ENCODE data around the gene WHAMM.

GRCh38 chr15:82808634-82809041 lies 790 bp upstream of the WHAMM start:
- TF ChIP-seq OSR1 (CRISPR knock-in tag; IDR thresholded peaks at IDR 0.05) = no peak
- no peak for TF ChIP-seq TCF4 (CRISPR knock-in tag; IDR thresholded peaks at IDR 0.05; ENCODE audit: borderline replicate concordance)
- TF ChIP-seq, protein P1, sequence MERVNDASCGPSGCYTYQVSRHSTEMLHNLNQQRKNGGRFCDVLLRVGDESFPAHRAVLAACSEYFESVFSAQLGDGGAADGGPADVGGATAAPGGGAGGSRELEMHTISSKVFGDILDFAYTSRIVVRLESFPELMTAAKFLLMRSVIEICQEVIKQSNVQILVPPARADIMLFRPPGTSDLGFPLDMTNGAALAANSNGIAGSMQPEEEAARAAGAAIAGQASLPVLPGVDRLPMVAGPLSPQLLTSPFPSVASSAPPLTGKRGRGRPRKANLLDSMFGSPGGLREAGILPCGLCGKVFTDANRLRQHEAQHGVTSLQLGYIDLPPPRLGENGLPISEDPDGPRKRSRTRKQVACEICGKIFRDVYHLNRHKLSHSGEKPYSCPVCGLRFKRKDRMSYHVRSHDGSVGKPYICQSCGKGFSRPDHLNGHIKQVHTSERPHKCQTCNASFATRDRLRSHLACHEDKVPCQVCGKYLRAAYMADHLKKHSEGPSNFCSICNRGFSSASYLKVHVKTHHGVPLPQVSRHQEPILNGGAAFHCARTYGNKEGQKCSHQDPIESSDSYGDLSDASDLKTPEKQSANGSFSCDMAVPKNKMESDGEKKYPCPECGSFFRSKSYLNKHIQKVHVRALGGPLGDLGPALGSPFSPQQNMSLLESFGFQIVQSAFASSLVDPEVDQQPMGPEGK (CRISPR knock-in tag; IDR thresholded peaks at IDR 0.05; ENCODE audit: borderline replicate concordance) = no peak
- no peak for TF ChIP-seq RARB (CRISPR knock-in tag; IDR thresholded peaks at IDR 0.05)
- TF ChIP-seq PPARA (CRISPR knock-in tag; IDR thresholded peaks at IDR 0.05; ENCODE audit: borderline replicate concordance) = no peak
- TF ChIP-seq POU6F1 (CRISPR knock-in tag; IDR thresholded peaks at IDR 0.05; ENCODE audit: borderline replicate concordance, low read depth) = no peak
- TF ChIP-seq ZFP30 (CRISPR knock-in tag; IDR thresholded peaks at IDR 0.05) = no peak

Measured in SK-N-SH treated with all-trans-retinoic acid at 6 μM for 48 hours (cell line).